Measurements from ENCODE around the gene ATP2B2.

- TF ChIP-seq EZH2 (IDR thresholded peaks at IDR 0.05; ENCODE audit: low read depth, unreplicated experiment) (no peak), JUNB (IDR thresholded peaks at IDR 0.05; ENCODE audit: unreplicated experiment) (no peak), POLR2AphosphoS5 (IDR thresholded peaks at IDR 0.05; ENCODE audit: low read depth) (no peak)
- TF ChIP-seq, protein P1, sequence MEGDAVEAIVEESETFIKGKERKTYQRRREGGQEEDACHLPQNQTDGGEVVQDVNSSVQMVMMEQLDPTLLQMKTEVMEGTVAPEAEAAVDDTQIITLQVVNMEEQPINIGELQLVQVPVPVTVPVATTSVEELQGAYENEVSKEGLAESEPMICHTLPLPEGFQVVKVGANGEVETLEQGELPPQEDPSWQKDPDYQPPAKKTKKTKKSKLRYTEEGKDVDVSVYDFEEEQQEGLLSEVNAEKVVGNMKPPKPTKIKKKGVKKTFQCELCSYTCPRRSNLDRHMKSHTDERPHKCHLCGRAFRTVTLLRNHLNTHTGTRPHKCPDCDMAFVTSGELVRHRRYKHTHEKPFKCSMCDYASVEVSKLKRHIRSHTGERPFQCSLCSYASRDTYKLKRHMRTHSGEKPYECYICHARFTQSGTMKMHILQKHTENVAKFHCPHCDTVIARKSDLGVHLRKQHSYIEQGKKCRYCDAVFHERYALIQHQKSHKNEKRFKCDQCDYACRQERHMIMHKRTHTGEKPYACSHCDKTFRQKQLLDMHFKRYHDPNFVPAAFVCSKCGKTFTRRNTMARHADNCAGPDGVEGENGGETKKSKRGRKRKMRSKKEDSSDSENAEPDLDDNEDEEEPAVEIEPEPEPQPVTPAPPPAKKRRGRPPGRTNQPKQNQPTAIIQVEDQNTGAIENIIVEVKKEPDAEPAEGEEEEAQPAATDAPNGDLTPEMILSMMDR (conservative IDR thresholded peaks at IDR 0.05; ENCODE audit: low read depth in 2 of 2), result no peak
- TF ChIP-seq, protein P2, sequence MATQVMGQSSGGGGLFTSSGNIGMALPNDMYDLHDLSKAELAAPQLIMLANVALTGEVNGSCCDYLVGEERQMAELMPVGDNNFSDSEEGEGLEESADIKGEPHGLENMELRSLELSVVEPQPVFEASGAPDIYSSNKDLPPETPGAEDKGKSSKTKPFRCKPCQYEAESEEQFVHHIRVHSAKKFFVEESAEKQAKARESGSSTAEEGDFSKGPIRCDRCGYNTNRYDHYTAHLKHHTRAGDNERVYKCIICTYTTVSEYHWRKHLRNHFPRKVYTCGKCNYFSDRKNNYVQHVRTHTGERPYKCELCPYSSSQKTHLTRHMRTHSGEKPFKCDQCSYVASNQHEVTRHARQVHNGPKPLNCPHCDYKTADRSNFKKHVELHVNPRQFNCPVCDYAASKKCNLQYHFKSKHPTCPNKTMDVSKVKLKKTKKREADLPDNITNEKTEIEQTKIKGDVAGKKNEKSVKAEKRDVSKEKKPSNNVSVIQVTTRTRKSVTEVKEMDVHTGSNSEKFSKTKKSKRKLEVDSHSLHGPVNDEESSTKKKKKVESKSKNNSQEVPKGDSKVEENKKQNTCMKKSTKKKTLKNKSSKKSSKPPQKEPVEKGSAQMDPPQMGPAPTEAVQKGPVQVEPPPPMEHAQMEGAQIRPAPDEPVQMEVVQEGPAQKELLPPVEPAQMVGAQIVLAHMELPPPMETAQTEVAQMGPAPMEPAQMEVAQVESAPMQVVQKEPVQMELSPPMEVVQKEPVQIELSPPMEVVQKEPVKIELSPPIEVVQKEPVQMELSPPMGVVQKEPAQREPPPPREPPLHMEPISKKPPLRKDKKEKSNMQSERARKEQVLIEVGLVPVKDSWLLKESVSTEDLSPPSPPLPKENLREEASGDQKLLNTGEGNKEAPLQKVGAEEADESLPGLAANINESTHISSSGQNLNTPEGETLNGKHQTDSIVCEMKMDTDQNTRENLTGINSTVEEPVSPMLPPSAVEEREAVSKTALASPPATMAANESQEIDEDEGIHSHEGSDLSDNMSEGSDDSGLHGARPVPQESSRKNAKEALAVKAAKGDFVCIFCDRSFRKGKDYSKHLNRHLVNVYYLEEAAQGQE (IDR thresholded peaks at IDR 0.05; ENCODE audit: unreplicated experiment), result no peak
Observed at GRCh38 chr3:10400050-10400748, 105.2 kb downstream of the ATP2B2 start.

Data from GM23338 (cell line).